Peyer's patch (tissue), 4 donors: ENCODE results near the gene PIMREG. TPM values are rescaled to one million over a fixed set of nuclear protein-coding genes. Genes with fewer than 3 reads are reported as not detected.

Experiments used
- DNase-seq, 3 donors: peaks; one replicate each; pipeline ENCODE4 v3.0.0-alpha.2; 2017 to 2019
- H3K27ac ChIP-seq, 4 donors: fragments of 200-600 bp; sonication (generic); one replicate each; pipeline ENCODE4 v1.5.1; 2016 to 2019
- H3K27me3 ChIP-seq, 2 donors: fragments of 200-600 bp; sonication (generic); one replicate each; pipeline ENCODE4 v1.5.1; 2019
- H3K36me3 ChIP-seq, 3 donors: fragments of 200-600 bp; sonication (generic); one replicate each; pipeline ENCODE4 v1.5.1; 2016 to 2019
- H3K4me1 ChIP-seq, 4 donors: fragments of 200-600 bp; sonication (generic); one replicate each; pipeline ENCODE4 v1.5.1; 2016 to 2019
- H3K4me3 ChIP-seq, 4 donors: fragments of 200-600 bp; sonication (generic); 1 replicate in 3 of 4; 2 replicates in 1 of 4; pipeline ENCODE4 v1.5.1; 2016 to 2019; ENCODE audit warnings: mild to moderate bottlenecking in 1 of 4
- H3K9me3 ChIP-seq, 4 donors: fragments of 200-600 bp; sonication (generic); one replicate each; pipeline ENCODE4 v1.5.1; 2016 to 2019; ENCODE audit warnings: mild to moderate bottlenecking in 1 of 4
- CTCF ChIP-seq, 6 experiments: fragments of 450-650 bp in 4 of 6; fragments of 200-600 bp in 2 of 6; sonication (generic) in 1 of 6; IDR thresholded peaks; one replicate each; pipeline ENCODE4 v1.5.1; 2017 to 2019; ENCODE audit warnings: antibody characterized with exemption in 6 of 6, mild to moderate bottlenecking in 3 of 6, moderate library complexity in 1 of 6
- POLR2A ChIP-seq, 2 donors: fragments of 450-650 bp; IDR thresholded peaks; one replicate each; pipeline ENCODE4 v1.5.1; 2017; ENCODE audit warnings: antibody characterized with exemption in 2 of 2, mild to moderate bottlenecking in 2 of 2, moderate library complexity in 2 of 2
- total RNA-seq, 4 donors: library from RNA; depleted of rRNA; stranded (reverse); fragments of >200 nt; gene quantifications; one replicate each; pipeline ENCODE4 v1.1.0, GENCODE V29; 2016

PIMREG gene
- total RNA-seq, 4 donors from 2014 or later = 0.67 to 9.8 (median 7.2) TPM

GRCh38 chr17:6485646-6486412 is 41.6 kb downstream of the PIMREG start:
- TF ChIP-seq POLR2A (IDR thresholded peaks at IDR 0.05) = no peak
- no peak for TF ChIP-seq CTCF (IDR thresholded peaks at IDR 0.05)
- H3K4me3 ChIP-seq = no peak overlapping the region
- no peak for DNase-seq
- H3K4me1 ChIP-seq = no peaks in the 10 kb centered on the region
- H3K9me3 ChIP-seq = no peaks in the 10 kb centered on the region
- no peaks in the 10 kb centered on the region for H3K36me3 ChIP-seq
- H3K27ac ChIP-seq = no peak overlapping the region
- H3K27me3 ChIP-seq = no peaks in the 10 kb centered on the region

GRCh38 chr17:6487251-6488007 is 43.2 kb downstream of the PIMREG start:
- DNase-seq = no peak
- no peak overlapping the region for H3K27ac ChIP-seq
- H3K4me3 ChIP-seq = no peak overlapping the region
- no peaks in the 10 kb centered on the region for H3K9me3 ChIP-seq
- no peaks in the 10 kb centered on the region for H3K36me3 ChIP-seq
- TF ChIP-seq POLR2A (IDR thresholded peaks at IDR 0.05) (no peak), CTCF (IDR thresholded peaks at IDR 0.05) (no peak)
- H3K4me1 ChIP-seq = no peaks in the 10 kb centered on the region
- no peaks in the 10 kb centered on the region for H3K27me3 ChIP-seq

GRCh38 chr17:6488008-6488539 is 43.8 kb downstream of the PIMREG start:
- no peaks in the 10 kb centered on the region for H3K27me3 ChIP-seq
- H3K4me3 ChIP-seq = no peak overlapping the region
- peak in 1 of 3 donors; percentile 5 for DNase-seq
- H3K27ac ChIP-seq = no peak overlapping the region
- no peaks in the 10 kb centered on the region for H3K4me1 ChIP-seq
- no peak for TF ChIP-seq POLR2A (IDR thresholded peaks at IDR 0.05)
- no peak for TF ChIP-seq CTCF (IDR thresholded peaks at IDR 0.05)
- H3K9me3 ChIP-seq = no peaks in the 10 kb centered on the region
- no peaks in the 10 kb centered on the region for H3K36me3 ChIP-seq

- no peaks in the 10 kb centered on the region for H3K27me3 ChIP-seq
- H3K4me3 ChIP-seq = no peak overlapping the region
- no peak overlapping the region for H3K27ac ChIP-seq
- TF ChIP-seq CTCF (IDR thresholded peaks at IDR 0.05) (no peak), POLR2A (IDR thresholded peaks at IDR 0.05) (no peak)
- no peaks in the 10 kb centered on the region for H3K4me1 ChIP-seq
- peak in 1 of 3 donors; percentile 27 for DNase-seq
- H3K9me3 ChIP-seq = no peaks in the 10 kb centered on the region
- no peaks in the 10 kb centered on the region for H3K36me3 ChIP-seq
These were observed 44.8 kb downstream of the PIMREG start for GRCh38 chr17:6489016-6489550.

GRCh38 chr17:6491071-6491700 is 46.9 kb downstream of the PIMREG start:
- Histone ChIP-seq H3K27ac (no peak overlapping the region), H3K27me3 (no peaks in the 10 kb centered on the region), H3K36me3 (no peaks in the 10 kb centered on the region), H3K4me1 (no peaks in the 10 kb centered on the region), H3K4me3 (no peak overlapping the region), H3K9me3 (no peaks in the 10 kb centered on the region)
- TF ChIP-seq POLR2A (IDR thresholded peaks at IDR 0.05) (no peak), CTCF (IDR thresholded peaks at IDR 0.05) (no peak)
- DNase-seq = peak in 1 of 3 donors; percentile 25
